SH-SY5Y (cell line): ENCODE measurements around the gene RABL6.

Source experiments
- GATA2 ChIP-seq: IDR thresholded peaks from 2 replicates; pipeline ENCODE4 v1.6.1; 2011; ENCODE audit warnings: mild to moderate bottlenecking, low read depth, low read length
- GATA3 ChIP-seq: IDR thresholded peaks from 2 replicates; pipeline ENCODE4 v1.6.1; 2011; ENCODE audit warnings: low read depth, mild to moderate bottlenecking, low read length, moderate library complexity

- no peak for TF ChIP-seq GATA3
- TF ChIP-seq GATA2, result no peak
Measured at GRCh38 chr9:136856541-136857141, 48.9 kb downstream of the RABL6 start.
